ENCODE results near the gene YIPF5.

The YIPF5 gene

GRCh38 chr5:144122081-144122480 lies 48.4 kb downstream of the YIPF5 start:
- DNase-seq = no peak

- no peak for DNase-seq
These were observed 48.9 kb downstream of the YIPF5 start for GRCh38 chr5:144121577-144121976.

GRCh38 chr5:144120661-144121180 lies 49.7 kb downstream of the YIPF5 start:
- DNase-seq = no peak

- DNase-seq = no peak
These were observed 53.0 kb downstream of the YIPF5 start for GRCh38 chr5:144117412-144117811.

- DNase-seq = no peak
These were observed 55.9 kb downstream of the YIPF5 start for GRCh38 chr5:144114571-144114970.

Data from T1000 (cell line).